Activated T-cell treated with anti-CD3 and anti-CD28 coated beads for 48 hours (primary cell): ENCODE results near the gene ARMC3.

Experiments
- DNase-seq: peaks from one replicate; pipeline ENCODE4 v3.0.0-alpha.2; 2020; ENCODE audit warnings: low read depth

Gene ARMC3

DNA sequence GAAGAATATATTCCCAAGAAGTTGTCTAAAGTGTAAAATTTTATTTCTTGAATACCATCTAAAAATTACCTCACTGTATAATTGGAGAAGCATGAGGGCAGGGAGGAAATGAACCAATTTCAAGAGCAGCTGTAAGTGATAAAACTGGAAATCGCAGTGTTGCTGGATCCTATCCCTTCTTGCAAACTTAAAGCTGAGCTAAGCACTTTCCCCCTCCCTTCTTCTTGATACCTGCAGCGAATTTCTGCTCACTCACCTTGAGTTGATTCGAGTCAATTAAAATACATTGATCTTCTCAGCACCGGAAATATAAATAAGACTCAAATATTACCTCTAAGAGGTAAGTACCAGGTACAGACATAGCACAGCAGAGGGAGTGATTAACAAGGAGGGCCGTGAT lies 65.5 kb downstream of the ARMC3 start:
- DNase-seq, result no peak

DNA sequence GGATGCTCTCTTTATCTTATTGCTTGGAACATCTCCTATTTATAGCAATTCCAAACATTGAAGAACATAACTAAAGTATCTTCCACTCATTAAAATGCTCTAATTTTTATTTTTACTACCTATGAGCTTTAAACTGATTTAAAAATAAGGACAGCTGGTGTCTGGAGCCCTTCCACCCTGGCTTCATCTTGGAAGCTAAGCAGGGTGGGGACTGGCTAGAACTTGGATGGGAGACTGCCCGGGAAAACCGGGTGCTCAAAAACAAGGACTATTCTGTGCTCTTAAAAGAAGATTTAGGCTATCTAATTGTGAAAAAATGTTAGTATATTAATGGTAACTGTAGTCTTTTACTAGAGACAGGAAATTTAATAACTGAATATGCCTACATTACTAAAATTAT lies 69.2 kb downstream of the ARMC3 start:
- no peak for DNase-seq

DNA sequence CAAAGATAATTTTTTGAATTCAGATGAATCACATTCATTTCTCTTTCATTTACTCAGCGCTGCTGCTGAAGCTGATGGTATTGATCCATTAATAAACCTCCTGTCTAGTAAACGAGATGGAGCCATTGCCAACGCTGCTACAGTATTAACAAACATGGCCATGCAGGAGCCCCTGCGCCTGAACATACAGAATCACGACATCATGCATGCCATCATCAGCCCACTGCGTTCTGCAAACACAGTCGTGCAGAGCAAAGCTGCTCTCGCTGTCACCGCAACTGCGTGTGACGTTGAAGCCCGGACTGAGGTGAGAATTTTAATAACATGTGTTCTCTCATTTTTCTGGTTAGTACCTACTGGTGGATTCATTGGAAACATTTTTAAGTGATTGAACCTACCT lies 70.2 kb downstream of the ARMC3 start:
- no peak for DNase-seq

DNA sequence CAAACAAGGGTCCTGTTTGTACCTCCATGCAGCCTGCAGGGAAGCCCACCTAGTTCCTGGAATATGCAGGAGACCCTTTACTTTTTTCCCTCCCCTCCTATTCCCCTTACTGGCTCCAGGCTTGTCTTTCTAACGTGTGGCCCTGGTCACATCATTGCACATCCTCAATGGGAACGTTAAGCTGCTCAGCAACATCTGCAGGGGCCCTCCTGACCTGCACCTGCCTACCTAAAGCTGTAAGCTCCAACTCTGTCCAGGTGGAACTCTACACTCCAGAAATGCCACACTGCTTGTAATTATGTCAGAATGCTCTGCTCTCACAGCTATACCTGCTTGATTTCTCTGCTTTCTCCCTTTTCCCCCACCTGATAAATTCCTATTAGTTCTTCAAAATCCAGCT lies 72.1 kb downstream of the ARMC3 start:
- no peak for DNase-seq

DNA sequence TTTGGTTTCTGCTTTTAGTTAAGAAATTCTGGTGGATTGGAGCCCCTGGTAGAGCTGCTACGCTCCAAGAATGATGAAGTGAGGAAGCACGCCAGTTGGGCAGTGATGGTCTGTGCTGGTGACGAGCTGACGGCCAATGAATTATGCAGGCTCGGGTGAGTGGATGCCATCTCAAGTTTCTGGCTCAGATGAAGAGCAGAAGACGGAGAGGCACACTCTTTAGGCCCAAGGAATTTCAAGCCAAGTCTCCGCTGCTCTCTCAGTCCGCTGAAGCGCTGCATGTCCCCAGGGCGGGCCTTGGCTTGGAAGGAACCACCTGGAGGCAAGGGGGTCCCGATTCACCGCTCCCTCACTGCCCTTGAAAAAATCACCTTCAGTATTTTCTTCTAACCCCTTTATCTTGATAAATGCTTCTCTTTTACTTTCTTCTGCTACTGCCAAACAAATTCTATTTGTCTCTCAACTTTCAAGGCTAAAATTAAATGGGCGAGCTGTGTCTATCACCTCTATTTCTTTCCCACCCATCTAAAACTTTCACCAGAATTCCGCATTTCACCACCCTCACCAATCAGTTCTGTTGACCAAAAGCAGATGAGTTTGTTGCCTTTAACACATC lies 74.2 kb downstream of the ARMC3 start:
- no peak for DNase-seq

DNA sequence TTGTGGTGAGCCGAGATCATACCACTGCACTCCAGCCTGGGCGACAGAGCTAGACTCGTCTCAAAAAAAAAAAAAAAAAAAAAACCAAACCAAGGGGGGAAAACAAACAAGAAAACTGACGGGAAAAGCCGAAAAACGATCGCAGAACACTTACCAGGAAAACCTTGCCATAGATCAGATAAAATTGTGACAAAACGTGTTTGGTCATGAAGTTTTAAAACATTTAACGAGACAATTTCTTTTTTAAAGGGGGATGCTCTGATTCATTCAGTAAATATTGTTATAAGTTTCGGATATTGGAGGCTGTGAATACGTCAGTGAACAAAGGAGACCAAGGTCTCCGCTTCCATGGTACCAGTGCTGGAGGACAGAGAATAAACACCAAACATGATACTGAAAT lies 77.3 kb downstream of the ARMC3 start:
- no peak for DNase-seq

DNA sequence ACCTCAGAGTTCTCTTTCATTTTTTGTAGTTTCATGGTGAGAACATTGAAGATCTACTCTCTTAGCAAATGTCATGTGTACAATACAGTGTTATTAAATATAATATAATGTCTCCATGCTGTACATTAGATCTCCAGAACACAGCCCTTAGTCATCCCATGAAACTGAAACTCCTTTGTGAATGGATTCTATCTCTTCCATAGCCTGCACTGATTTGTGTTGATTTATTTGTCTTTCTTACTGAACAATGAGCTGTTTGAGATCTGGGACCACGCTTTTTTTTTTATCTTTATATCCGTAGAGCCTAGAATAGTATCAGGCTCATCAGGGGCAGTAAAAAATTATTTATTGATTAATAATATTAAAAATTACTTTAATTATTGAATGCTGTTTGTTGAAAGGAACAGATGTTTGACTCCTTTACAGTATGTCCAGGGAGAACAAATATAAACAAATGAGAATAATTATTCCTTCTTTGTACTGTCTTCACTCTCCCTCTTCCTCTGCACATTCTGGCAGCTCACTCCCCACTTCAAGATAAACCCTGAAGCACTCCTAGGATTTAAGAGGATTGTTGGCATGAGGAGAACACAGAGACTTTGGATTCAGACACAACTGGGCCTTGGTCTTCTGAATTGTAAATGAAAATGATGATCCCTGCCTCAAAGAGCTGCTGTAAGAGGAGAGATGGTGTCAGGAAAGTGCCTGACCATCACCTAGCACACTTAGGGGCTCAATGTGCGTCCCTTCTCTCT lies 85.9 kb downstream of the ARMC3 start:
- no peak for DNase-seq

DNA sequence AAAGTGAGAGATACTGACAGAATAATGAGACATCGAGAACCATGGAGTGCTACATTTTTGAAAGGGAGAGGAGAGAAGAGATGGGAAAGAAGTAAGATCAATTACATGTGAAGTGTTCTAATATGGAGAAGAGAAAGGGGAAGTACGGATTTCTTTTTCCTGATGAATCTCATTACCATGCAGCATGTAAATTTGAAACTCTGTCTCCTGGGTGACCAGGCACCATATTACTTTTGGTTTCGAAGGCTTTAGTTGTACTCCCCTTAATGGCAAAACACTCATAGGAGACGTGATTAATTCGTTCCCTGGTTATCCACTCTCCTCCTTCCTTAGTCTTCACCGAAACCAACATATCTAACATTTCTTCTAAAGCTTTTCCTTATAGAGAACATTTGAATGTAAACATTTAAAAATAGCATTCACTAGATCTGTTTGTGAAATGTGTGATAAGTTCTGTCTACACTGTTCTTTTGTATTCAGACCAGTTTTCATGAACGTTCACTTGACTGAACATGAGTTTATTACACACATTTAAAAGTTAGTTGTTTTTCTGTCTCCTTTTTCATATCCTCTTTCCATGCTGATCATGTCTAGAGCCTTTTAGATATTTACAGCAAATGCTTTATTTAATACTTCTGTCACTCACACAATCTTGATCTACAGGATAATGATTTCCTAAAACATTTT lies 87.3 kb downstream of the ARMC3 start:
- DNase-seq, result no peak

DNA sequence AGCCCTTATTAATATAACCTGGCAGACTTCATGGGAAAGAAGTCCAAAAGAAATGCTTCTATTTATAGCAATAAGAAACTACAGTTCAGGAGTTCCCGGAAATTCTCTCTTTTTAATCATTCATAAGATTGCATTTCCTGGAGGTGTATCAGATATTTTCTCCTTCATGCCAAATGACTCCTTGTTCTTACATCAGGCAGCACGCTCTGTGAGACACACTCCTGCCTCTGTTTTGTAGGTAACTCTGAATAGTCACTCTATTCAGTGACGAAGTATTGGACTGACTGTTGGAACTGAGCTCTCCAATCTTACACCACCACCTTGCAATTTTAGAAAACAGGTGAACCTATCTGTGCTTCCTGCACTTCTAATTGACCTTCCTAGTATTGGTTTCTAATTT lies 88.8 kb downstream of the ARMC3 start:
- no peak for DNase-seq

DNA sequence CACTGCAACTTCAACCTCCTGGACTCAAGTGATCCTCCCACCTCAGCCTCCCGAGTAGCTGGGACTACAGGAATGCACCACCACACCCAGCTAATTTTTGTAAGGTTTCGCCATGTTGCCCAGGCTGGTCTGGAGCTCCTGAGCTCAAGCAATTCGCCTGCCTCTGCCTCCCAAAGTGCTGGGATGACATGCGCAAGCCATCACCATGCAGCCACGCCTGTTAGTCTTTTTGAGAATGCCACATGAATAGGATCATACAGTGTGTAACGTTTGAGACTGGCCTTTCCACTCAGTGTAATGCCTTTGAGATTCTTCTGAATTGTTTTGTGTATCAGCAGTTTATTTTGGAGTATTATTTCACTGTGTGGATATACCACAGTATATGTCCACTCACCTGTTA lies 91.8 kb downstream of the ARMC3 start:
- no peak for DNase-seq

DNA sequence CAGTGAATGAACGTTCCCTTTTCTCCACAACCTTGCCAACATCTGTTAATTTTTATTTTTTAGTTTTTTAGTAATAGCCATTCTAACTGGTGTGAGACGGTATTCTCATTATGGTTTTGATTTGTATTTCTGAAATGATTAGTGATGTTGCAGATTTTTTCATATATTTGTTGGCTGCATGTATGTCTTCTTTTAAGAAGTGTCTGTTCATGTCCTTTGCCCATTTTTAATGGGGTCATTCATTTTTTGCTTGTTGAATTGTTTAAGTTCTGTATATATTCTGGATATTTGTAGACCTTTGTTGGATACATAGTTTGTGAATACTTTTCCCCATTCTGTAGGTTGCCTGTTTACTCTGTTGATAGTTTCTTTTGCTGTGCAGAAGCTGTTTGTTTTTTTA lies 93.6 kb downstream of the ARMC3 start:
- no peak for DNase-seq

DNA sequence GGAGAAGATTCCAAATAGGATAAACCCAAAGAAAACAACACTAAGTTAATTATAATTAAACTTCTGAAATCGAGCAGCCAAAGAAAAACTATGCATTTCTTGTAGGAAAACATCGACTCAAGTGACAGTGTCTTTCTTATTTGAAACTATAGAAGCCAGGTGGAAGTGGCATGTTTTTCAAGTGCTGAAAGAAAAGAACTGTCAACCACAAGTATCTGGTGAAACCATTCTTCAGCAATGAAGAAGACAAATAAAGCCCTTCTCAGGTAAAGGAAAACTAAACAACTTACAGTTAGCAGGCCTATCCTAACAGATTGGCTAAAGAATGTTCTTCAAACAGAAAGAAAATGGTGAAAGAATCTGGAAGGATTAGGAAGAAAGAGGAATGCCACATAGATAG lies 96.1 kb downstream of the ARMC3 start:
- DNase-seq, result no peak

DNA sequence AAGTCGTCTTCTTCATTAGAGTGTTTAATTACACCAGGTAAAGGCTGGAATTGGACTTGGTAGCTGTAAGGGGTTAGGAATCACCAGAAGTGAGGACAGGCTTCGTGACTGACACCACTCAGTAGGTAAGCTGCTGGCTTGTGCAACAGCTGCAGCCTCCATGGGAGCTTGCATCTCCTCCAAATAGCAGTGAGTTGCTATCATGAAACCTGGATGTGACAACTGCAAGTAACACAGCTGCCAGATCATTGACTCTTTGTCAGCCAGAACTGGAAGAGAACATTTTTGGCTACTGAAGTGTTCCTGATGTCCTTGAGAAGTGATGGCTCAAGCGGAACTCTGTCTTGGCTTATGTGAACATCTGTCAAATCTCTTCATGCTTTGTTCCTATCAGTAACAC lies 103.5 kb downstream of the ARMC3 start:
- no peak for DNase-seq

DNA sequence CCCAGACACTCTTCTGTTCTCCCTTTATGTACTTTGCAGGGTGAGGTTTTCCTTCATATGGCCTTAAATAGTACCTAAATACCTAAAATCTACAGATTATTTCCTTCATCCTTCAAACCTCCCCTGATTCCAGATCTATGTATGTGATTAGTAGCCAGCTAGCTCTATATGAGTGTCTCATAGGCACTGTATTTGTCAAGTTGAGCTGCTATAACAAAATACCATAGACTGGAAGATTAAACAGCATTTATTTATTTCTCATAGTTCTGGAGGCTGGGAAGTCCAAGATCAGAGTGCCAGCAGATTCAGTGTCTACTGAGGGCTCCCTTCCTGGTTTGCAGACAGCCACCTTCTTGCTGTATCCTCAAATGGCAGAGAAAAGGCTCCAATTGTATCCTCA lies 106.9 kb downstream of the ARMC3 start:
- DNase-seq, result no peak

DNA sequence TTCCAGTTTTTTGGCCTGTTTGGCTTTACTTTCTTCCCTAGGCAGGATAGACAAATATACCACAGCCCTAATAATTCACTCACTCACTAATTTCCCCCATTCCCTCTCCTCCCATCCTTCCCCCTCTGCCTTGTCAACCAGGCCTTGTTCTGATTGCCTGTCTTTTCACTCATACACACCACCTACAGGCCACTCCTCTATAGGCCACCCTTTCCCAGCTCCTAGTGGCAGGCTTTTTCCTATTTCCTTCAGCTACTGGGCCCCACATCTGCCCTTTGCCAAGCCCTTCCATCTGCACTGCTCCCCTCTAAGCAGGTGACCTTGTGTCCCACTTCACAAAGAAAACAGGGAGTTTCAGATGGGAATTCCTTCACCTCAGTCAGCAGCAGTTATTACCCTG lies 107.7 kb downstream of the ARMC3 start:
- DNase-seq, result no peak

DNA sequence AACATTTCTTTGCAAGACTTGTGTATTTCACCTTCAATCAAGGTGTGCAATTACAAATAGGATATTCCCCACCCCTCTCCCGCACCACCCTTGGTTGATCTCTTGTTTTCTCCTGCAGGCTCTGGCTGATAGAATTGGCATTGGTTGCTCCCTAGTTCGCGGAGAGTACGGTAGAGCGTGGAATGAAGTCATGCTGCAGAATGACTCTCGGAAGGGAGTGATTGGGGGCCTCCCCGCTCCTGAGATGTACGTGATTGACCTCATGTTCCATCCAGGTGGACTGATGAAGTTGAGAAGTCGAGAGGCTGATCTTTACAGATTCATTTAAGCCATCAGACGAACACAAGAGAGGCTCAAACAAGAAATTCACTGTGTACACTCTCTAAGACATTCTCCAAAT lies 109.3 kb downstream of the ARMC3 start:
- DNase-seq, result no peak

DNA sequence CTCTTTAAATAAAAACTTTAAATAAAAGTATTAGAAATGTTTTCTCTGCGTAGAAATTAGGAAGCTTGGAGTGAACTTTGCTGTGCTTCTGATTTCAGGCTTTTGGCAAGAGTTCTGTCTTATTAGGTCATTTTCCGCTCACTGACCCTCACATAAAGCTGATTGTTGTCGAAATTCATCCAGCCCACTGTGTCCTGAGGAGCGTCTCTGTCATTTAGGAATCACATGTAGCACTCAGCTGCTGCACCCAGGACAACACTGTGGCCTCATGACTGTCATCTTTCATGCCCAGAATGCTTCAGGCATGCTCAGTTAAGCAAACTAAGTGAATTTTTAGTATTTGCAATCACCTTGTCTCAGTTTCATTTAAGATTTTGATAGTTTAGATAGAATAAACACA lies 109.7 kb downstream of the ARMC3 start:
- no peak for DNase-seq

DNA sequence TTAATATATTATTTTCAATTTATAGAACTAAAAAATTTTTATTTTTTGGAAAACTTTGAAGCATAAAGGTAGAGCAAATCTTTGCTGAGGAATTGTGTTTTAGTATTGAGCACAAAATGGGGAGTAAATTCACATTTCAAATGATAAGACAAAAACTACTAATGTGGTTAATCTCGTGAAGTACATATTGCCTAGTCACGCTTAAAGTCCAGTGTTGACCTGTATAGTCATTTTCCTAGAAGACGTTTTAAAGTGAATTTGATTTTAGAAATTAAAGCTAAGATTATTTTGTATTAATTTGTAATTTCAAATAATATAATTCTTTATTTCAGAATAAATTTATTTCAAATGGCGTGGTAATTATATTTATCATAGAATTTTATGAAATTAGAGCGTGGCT lies 110.3 kb downstream of the ARMC3 start:
- no peak for DNase-seq

DNA sequence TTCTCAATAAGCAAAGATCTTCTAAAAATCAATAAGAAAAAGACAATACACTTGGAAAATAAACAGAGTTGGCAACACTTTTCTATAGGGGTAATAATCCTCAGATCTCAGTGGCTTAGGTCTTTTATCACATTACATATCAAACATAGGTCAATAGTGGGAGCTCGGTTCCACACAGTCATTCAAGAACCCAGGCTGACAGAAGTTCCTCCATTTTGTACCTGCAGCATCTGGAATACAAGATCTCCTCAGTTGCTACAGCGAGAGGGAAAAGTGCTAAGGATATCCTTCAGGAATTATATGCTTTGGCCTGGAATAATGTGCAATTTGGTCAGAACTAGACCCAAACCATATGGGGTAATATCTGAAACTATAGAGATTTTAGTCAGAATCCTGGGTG lies 112.1 kb downstream of the ARMC3 start:
- DNase-seq, result no peak

DNA sequence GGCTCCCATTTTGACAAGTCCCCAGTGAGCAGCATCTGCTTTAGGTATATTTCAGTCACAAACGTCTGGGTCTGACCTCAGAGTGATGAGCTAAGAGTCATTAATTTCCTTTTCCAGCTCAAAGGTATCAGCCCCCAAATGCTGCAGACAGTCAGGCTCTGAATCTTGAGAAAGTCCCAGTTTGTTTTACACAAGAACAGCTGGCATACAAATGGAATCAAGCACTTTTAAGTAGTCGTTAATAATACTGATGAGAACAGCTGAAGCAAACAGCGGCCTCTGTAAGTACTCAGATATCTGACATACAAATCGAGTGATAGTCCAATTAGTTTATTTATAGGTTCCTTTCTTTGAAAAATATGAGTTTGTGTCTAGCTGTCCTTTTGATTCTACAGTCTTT lies 118.2 kb downstream of the ARMC3 start:
- no peak for DNase-seq

DNA sequence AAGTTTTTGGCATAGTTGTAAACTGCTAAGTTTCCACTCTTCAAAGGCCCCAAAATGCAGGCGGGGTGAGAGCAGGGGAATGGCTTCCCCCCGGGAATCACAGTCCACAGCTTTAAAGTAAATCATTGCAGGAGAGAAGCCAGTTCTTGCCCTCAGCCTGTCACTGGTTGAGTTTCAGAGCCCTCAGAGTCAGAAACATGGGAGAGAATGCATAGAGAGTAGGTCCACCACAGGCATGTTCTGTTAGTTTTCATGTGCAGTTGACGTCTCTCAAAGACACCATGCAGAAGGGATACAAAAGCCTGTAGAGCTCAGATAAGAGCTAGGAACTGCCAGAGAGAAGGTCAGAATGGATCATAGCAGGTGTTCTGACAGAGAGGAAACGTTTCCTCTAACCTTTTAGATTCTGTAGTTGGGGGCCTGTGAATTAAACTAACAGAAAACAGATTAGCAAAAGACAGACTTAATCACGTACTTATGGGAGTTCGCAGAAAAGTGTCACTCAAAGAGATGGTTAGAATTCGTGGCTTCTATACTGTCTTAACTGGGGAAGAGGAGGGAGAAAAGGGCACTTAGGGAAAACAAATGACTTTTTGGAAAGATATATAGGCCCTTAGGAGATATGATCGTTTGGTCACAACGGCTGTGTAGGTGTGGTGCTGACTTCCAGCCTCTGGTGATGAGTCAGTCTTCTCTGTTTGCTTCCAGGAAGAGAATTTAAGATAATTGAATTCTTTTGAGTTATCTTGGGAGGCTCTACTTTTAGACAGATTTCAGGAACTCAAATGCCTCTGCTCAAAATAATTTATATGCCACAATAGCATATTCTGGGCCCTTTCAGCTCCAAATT lies 119.6 kb downstream of the ARMC3 start:
- DNase-seq, result no peak

DNA sequence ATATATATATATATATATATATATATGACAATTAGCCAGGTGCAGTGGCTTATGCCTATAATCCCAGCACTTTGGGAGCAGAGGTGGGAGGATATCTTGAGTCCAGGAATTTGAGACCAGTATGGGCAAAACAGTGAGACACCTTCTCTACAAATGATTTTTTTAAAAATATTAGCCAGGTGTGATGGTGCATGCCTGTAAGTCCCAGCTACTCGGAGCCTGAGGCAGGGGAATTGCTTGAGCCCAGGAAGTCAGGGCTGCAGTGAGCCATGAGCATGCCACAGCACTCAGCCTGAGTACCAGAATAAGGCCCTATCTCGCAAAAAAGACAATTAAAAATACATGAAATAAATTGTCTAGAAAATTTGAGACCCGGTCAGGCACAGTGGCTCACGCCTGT lies 120.3 kb downstream of the ARMC3 start:
- no peak for DNase-seq

DNA sequence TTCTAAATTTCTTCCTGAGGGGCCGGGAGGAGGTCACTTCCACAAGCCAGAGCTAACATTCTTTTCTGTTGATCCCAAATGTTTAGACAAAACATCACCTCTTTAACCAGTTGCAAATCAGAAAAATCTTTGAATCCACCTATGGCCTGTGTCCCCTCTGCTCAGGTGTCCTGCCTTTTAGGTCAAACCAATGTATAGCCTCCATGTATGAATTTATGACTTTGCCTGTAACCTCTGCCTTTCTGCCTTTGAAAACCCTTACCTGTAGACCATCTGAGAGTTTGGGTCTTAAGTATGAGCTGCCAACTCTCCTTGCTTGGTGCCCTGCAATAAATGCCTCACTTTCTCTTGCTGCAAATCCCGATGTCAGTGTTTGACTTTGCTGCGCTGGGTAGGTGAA lies 123.4 kb downstream of the ARMC3 start:
- DNase-seq, result no peak
